NCI-H510A treated with DMSO at 0.1 percent for 48 hours (cell line): Measurements from ENCODE around the gene QPCTL.
"Not testable (repeated sequence)": the region's sequence is repeated elsewhere in the genome, so short reads cannot be mapped to it uniquely, and the experiment has no call there.

Experiments
- DNase-seq: peaks from one replicate; lab custom pipeline; 2025; lab: John Stamatoyannopoulos, UW

The QPCTL gene

DNA sequence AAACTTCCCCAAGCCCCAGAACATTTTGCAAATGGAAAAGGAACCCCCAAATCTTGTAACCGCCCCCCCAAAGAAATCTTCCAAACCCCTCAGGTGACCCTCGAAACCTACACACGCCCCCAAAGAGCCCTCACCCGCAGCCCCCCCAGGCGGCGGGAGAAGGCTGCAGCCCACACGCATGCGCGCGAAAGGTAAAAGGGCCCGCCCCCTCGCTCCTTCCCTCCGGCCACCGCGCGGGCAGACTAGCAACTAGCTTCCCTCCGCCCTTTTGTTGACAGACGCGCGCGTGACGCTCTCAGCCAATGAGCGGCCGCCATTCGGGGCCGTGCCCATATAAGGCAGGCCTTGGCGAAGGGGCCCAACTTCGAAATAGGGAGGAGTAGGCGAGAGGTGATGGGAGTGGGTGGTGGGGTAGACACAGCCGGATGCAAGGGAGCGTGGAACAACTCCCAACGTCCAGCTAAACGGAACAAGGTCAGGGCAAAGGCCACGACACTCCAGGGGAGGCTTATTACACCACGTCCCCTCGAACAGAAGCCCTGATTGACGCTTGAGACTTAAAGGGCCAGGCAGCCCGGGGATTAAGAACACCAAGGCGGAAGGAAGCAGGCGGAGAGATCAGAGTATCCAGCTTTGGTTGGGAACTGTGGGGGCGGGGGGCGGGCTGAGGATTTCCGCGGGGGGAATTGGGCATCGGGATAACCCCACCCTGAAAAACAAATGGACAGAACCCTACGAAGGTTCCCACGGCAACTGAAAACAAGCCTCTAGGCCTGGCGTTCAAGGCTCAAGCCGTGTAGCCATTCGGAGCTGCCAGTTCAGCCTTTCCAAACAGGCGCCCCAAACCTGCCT lies 24.9 kb downstream of the QPCTL start:
- DNase-seq = peak; percentile 99

GRCh38 chr19:45717983-45718650 lies 25.7 kb downstream of the QPCTL start:
- no peak for DNase-seq

DNA sequence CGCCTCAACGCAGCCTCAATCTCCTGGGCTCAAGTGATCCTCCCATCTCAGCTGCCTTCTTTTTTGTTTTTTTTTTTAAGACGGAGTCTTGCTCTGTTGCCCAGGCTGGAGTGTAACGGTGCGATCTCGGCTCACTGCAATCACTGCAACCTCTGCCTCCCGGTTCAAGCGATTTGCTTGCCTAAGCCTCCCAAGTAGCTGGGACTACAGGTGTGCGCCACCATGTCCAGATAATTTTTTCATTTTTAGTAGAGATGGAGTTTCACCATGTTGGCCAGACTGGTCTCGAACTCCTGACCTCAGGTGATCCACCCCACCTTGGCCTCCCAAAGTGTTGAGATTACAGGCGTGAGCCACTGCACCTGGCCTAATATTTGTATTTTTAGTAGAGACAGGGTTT lies 27.6 kb downstream of the QPCTL start:
- DNase-seq = not testable (repeated sequence)

DNA sequence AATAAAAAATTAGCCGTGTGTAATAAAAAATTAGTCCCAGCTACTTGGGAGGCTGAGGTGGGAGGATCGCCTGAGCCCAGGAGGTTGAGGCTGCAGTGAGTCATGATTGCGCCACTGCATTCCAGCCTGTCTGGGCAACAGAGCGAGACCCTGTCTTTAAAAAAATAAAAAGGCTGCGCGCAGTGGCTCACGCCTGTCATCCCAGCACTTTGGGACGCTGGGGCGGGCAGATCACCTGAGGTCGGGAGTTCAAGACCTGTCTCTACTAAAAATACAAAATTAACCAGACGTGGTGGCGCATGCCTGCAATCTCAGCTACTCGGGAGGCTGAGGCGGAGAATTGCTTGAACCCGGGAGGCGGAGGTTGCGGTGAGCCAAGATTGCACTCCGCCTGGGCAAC lies 36.2 kb downstream of the QPCTL start:
- not testable (repeated sequence) for DNase-seq

- DNase-seq = no peak
Observed at GRCh38 chr19:45729800-45730290, 37.4 kb downstream of the QPCTL start.

DNA sequence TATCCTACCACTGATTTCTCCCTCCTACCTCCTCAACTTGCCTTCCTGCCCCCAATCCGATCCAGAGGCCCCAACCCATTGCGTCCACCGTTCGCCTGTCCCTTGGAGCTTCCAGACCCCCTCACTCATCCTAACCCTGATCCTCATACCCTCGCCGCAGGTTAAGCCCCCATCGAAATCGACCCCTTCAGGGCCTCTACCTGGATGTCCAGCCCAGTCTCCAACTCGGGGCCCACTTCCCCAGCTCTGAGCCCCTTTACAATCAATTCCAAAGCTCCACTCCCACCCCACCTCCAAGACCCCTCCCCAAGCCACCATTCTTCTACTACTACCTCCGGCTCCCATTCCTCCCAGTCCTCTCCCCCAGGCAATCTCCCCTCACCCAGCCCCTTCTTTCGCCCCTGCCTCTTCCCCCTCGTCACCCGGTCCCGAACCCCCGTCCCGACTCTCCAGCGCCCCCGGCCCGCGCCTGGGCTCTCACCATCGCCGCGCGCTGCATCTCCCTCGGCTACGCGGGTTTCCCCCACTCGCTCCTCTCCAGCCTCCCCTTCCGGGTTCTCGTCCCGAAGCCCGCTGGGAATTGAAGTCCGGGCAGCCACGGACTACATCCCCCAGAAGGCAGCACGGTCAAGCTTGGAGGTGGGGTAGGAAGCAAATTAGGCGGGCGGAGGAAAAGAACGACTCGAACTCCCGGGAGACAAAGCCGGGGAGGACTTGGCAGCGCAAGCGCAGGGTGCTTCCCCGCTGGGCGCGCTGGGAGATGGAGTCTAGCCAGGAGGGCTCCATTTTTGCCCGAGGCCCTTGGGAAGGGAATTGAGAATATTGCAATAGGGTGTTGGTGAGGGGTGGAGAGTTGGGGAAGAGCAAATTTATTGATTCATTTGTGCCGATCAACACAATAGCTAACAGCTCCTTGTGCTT lies 38.2 kb downstream of the QPCTL start, which contains the start of gene FBXO46:
TSS of gene FBXO46 (minus strand) at position 529 of the 921 bp plus-strand sequence. CDS start 17,401 bp downstream, outside the sequence.
- DNase-seq = peak; percentile 98

DNA sequence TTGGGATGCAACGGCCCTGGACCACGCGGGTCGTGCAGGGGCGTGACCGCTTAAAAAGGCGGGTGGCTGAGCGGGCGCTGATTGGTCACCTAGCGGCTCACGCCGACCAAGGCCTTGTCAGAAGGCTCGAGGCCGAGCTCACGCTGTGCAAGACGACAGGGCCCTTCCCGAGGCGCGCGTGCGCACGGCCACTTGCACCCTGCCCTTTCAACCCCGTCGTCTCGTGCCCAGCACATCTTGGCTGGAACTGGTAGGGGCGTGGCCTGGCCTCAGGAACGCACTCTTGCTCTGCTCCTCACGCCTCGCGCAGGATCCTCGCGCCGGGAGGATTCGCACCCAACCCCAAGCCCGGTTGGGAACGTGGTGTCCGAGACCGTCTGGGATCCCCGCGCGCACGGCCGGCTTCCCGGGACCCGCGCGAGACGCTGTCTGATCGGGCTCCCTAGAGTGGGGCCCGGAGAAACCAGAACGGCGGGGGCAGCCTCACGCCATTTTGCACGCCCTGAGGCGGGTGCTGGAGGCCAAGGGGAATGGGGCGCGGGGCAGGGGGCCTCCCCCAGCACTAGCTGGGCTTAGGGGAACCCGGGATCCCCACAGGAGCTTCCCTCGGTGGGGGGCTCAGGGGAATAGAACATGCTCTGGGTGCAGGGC lies 40.8 kb downstream of the QPCTL start, which contains the start of gene MEIOSIN:
TSS of gene MEIOSIN (plus strand) at position 280 of the 651 bp plus-strand sequence. CDS start 1,938 bp downstream, outside the sequence.
- DNase-seq = no peak

DNA sequence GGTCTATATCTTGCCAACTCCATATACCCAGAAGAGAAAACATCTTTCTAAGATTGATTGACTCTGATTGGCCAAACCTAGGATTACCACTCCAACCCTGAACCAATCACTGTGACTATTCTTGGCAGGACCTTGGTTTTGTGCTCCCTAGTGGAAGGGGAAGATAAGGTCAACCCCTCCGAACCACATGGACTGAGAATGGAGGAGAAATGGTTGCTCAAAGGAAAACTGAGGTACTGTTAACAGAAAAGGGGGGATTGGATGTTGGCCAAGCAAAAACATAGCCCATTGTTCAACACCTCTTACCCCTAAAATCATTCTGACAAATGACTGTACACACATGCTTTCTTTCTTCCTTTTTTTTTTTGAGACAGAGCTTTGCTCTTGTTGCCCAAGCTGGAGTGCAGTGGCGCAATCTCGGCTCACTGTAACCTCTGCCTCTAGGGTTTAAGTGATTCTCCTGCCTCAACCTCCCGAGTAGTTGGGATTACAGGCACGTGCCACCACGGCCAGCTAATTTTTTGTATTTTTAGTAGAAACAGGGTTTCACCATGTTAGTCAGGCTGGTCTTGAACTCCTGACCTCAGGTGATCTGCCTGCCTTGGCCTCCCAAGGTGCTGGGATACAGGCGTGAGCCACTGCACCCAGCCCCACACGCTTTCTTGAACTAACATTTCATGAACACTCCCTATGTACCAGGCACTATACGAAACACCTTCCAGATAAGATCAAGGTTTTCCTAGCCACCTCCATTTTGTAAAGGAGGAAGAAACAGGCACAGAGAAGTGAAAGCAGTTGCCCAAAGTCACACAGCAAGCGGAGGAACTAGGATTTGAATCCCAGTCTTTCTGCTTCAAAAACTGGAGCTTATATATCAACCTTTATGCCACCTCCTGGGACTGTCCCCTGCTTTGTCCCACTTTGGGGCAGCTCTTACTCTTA lies 47.3 kb downstream of the QPCTL start:
- DNase-seq = no peak

DNA sequence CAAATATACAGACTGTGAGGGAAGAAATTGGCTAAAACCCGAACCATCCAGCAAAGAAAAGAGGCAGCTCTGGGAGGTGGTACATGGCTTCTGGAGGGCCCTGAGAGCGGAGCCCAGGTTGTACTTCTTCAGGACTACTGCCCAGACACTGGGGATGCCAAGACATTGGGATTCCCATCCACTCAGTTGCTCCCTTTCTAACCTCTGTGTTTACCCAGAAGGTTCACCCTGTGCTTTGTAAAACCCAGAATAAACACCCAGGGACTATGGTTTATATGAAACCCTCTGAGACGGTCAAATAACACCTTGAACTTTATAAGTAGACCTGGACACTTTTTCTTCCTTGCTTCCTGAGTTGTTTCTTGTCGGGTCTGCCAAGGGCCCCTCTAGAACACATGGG lies 50.5 kb downstream of the QPCTL start:
- no peak for DNase-seq

DNA sequence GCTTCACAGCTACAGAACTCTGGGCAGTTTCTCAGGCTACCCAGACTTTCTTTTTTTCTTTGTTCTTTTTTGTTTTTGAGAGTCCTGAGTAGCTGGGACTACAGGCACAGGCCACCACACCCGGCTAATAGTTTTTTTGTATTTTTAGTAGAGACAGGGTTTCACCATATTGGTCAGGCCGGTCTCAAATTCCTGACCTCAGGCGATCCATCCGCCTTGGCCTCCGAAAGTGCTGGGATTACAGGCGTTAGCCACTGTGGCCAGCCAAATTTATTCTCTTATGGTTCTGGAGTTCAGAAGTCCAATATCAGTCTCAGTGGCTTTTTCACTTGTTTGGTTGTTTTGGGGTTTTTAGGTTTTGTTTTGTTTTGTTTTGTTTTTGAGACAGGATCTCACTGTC lies 53.1 kb downstream of the QPCTL start:
- no peak for DNase-seq

- DNase-seq = no peak
Observed at GRCh38 chr19:45746866-45747265, 54.4 kb downstream of the QPCTL start.

- DNase-seq = no peak
Observed at GRCh38 chr19:45747513-45747912, 55.0 kb downstream of the QPCTL start.

- DNase-seq = not testable (repeated sequence)
Observed at GRCh38 chr19:45751483-45751882, 59.0 kb downstream of the QPCTL start.

DNA sequence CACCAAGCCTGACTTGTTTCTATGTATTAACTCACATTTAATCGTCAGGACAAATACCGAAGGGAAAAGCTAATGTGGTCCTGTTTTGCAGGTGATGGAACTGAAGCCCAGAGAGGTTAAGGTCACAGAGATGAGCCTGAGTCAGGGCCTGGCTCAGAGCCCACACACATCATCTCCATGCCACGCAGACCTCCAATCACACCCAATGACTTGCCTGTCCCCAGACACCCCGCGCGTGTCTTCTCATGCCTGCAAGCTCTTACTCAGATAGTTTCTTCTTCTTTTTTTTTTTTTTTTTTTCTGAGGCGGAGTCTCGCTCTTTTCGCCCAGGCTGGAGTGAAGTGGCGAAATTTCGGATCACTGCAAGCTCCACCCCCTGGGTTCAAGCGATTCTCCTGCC lies 60.2 kb downstream of the QPCTL start:
- DNase-seq = no peak

DNA sequence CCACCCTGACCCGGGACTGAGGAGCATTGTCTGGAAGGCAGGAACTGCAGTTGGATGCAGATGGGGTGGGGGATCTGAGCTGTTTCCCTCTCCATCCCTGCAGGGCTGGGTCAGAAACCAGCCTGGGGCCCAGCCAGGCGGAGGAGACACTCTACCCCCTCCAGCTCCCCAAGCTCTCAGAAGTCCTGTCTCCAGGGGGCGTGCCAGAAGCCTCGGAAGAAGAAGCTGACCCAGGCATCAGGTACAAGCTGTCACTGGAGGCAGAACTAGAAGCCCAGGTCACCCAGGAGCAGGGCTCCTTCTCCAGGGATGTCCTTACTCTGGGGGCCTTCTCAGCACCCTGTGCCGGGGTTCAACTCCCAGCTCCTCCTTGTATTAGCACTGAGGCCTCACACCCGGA lies 61.1 kb downstream of the QPCTL start:
- no peak for DNase-seq
